Stromal cell of bone marrow (primary cell): ENCODE data around the gene TMC1.
"Not testable (repeated sequence)": the region's sequence is repeated elsewhere in the genome, so short reads cannot be mapped to it uniquely, and the experiment has no call there.

Source experiments
- DNase-seq: peaks from one replicate; pipeline ENCODE4 v3.0.0-alpha.2; 2012; ENCODE audit warnings: low read depth

Gene TMC1

DNA sequence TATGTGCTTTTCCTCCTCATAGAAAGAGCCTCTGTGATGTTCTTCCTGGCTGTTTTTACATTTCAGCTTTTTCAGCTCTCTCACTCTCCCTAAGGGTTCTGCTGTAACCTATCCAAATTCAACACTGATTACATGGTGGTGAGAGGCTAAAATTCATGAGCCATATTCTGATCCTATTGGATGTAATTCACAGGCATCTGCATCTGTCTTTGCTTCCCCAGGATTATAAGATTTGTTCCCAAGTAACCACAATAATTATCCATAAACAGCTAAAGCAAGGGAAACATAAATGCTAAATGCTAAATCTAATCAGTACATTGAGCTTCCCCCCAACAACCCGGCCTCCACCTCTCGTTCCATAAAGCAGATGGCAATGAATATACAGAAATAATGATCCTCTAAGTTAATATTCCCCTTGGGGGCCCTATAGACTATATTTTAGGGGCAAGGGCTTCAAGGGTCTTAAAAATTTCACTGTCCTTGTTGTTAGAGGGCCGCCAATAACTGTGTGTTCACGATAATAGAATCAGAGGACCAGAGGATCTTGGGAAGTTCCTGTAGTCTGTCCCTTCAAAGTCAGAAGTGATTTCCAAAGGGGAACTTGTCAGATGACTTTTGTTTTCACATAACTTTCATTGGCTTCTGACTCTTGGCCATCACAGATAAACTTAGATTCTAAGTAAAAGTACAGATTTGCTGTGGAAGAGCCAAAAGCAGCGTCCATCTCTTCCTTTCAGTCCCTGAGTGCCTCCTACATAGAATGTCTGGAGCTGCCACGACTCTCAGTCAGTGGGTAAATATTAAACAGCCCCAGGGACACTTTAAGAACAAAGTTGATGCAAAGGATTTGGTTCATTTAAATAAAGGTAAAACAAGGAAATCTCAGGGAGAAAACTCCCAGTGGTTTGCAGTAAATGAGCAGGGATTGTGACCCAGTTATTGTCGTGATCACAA, 305.9 kb downstream of the TMC1 start:
- DNase-seq: peak; percentile 62

DNA sequence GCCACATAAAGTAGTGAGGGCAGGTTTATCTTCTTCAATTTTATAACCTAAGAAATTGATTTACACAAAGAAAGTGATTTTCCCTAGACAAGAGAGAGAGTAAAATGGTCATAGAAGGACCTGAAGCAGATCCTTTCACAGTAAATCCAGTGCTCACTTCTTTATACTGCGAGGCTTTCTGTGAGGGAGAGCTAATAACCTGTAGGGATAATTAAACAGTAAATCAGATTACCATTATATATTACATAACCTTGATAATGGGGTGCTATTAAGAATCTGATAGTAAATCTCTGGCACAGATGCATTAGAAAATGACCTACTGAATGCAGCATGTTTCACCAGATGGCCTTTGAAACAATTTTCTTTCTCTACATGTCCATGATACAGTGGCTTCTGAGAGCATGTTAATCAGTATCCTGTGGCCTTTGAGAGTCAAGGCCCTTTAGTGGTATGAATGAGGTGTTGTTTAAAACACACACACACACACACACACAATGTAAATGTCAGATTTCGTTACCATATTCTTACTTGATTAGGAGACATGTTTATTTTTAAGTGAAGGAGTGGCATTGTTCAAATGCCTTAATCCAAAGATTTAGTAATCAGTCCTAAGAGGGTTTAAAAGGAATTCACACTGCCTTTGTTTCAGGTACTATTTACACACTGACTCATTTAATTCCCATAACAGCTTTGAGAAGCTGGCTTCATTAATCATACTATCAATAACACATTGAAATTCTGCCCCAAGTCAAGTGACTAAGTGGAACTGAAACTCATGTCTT, 306.7 kb downstream of the TMC1 start:
- DNase-seq: no peak

DNA sequence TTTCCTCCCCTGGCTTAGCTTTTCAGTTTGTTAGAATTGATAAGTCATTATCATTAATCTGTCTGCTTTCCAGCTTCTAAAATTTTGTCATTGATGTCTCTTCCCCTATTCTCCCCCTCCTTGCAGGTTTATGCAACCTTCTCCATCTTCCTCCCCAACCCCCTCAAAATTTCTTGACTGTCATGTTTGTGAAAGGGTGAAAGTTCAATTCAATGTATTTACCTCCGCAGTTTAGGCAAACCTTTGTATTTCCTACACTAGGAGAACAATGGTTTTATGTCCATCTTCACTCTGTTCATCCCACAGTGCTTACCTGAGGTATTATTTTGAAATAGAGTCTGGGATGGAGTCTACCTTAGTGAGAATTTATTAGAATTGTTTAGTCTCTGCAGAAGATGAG, 313.6 kb downstream of the TMC1 start:
- no peak for DNase-seq

DNA sequence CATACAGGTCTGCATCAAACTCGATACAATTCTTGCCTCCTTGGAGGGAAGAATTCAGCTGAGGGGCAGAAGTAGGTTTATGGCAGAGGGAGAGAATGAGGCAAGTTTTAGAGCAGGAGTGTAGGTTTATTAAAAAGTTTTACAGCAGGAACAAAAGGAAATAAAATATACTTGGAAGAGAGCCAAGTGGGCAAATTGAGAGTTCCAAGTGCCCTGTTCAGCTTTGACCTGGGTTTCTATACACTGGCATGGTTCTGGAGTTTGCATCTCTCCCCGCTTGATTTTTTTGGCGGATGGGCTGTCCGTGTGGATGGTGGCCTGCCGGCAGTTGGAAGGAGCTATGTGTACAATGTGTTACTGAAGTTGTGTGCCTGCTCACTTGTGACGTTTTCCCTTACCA, 315.4 kb downstream of the TMC1 start:
- DNase-seq: no peak

DNA sequence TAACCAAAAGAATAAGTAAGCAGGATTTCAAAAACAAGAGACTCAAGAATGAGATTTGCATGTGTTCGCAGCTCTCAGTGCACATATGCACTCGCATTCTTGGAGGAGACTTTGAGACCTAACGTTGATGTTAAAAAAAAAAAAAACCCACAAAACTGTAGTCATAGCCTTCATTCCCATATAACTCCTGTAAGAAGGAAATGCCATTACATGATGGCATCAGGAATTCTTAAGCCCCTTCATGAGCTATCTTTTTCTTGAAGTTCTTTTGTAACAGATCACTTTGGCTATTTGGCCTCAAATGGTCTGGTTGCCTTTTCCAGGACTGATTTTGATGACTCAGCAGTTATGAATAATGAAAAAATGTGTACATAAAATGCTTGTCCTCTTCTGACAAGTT, 317.7 kb downstream of the TMC1 start:
- DNase-seq: no peak

DNA sequence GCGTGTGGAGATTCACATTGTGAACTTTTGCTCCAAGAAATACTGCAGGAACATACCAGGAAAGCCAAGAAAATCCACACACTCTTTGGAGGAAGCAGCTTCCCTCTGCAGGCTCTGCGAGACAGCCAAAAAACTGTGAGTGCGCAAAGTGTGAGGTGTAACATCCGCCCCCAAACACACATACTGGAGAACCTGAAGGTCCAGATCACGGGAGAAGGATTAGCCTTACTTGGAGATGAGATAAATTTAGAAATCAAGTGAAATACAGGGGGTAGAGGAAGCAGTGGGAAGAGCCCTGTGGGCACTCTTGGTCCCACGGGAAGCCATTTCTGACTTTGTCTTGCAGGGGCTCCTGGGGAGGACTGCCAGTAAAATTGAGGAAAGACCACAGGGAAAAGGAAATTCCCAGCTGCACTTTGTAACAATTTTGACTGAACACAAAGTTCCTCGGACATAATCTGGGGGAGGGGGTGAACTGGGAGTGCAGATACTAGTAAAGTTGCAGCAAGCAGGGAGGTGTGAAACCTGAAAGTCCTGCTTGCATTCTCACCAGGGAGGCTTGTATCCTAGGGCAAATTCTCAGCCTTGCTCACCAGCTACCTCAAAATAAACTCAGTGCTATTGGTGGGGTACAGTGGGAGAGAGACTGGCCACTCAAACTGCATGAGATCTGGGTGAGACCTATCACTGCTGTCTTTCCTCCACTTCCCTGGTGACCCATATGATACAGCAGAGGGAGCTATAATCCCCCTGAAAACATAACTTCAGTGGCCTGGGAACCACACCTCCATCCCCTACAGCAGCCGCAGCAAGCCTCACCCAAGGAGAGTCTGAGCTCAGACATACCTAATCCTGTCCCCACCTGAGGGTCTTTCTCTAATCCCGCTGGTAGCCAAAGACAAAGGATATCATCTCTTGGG, 322.4 kb downstream of the TMC1 start:
- no peak for DNase-seq

DNA sequence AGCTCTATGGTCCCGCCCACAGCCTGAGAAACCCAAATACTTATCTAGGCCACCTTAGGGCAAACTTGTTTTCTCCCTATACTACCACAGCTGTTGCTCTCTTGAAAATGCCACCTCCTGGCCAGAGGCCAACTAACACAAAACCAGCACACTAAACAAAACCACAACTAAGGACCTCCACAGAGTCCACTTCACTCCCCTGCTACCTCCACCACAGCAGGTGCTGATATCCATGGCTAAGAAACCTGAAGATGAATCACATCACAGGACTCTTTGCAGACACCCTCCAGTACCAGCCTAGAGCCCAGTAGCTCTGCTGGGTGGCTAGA, 323.0 kb downstream of the TMC1 start:
- no peak for DNase-seq

DNA sequence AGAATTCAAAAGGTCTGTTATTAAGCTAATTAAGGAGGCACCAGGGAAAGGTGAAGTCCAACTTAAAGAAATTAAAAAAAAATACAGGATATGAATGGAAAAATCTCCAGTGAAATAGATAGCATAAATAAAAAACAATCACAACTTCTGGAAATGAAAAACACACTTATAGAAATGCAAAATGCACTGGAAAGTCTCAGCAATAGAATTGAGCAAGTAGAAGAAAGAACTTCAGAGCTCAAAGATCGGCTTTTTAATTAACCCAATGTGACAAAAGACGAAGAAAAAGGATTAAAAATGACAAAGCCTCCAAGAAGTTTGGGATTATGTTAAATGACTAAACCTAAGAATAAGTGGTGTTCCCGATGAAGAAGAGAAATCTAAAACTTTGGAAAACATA, 323.6 kb downstream of the TMC1 start:
- not testable (repeated sequence) for DNase-seq

DNA sequence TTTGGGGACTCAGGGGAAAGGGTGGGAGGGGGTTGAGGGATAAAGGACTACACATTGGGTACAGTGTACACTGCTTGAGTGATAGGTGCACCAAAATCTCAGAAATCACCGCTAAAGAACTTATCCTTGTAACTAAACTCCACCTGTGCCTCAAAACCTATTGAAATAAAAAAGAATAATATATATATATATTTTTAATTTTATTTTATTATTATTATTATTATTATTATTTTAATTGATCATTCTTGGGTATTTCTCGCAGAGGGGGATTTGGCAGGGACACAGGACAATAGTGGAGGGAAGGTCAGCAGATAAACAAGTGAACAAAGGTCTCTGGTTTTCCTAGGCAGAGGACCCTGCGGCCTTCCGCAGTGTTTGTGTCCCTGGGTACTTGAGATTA, 328.8 kb downstream of the TMC1 start:
- not testable (repeated sequence) for DNase-seq

DNA sequence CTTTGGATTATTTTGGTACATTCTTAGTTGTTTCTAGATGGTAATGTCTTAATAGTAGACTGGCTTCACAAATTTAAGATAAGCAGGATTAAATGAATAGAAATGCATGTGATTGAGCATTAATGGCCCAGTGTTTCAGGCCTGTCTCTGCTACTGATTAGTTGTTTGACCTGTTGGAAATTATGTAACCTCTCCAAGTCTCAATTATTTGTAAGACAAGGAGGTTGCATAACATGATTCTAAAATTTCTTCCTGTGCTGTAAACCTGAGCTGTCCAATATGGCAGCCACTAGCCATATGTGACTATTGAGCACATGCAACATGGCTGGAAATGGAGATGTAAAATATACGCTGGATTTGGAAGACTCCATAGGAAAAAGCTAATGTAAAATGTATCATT, 333.9 kb downstream of the TMC1 start:
- no peak for DNase-seq

DNA sequence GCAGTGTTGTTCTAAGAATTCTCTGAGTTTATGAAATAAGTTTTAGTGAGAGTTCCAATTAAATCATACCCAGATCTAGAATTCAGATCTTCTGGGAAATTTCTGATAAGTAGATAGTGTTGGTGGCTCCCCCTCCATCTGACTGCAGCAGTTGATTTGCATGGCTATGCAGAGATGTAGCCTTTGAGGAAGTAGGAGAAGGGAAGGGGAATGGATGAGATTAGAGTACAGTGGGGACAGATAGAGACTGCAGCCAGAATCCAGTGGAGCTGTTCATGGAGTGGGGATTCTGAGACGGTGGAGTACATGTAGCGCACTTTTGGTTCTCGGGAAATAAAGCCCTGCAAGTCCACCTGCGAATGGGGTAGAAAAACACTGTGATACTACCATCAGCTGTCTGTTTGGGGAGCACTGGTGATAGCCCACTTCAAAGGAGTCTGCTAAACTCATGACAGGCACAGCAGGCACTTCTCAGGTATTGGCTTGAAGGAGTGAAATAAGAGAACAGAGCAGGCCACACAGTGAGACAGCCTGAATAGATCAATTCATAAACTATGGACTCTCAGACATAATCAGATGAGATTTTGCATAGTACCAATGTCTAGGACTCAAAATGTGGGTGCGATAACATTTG, 334.6 kb downstream of the TMC1 start:
- no peak for DNase-seq

DNA sequence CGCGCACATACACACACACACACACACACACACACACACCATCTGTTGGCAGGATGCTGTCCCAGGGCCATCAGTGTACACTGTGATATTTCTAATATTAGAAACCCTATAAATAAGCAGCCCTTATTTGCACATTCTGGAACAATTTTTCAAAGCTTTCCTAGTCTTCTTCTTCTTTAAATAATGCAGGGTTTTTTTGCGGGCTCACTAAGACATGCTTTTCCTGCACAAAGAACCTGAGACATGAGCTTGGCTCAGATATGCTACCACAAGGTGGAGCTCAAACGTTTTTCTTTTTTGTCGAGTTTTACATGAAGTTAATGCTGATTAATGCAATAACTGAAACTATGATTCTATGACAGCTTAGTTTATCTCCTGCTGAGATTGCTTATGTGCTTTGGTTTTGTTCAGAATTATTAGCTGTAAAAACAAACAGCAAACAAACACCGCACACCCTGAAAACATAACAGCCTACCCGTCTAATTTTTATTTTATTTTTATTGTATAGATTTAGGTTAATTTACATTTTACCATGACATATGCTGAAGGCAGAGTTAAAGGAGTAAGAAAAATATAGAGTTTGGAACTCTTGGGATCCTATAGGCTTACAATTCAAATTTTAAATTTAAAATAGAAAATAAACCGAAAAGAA, 335.7 kb downstream of the TMC1 start:
- DNase-seq: peak; percentile 64

DNA sequence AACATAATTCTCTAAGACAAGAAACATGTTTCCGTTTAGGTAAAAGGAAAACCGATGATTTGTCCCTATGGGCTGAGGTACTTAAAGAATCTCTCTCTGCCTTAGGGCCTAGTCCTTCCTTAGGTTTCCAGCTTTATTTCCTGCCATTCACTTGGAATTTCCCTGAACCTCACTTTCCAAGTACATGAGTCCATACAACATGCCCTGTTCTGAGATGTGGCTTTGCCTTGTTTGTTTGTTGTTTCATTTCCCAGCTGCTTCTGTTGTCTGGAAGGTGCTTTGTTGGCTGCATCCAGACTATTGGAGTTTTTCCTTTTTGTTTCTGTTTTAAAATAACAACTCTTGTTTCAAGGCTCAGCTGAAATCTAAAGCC, 336.2 kb downstream of the TMC1 start:
- DNase-seq: no peak

DNA sequence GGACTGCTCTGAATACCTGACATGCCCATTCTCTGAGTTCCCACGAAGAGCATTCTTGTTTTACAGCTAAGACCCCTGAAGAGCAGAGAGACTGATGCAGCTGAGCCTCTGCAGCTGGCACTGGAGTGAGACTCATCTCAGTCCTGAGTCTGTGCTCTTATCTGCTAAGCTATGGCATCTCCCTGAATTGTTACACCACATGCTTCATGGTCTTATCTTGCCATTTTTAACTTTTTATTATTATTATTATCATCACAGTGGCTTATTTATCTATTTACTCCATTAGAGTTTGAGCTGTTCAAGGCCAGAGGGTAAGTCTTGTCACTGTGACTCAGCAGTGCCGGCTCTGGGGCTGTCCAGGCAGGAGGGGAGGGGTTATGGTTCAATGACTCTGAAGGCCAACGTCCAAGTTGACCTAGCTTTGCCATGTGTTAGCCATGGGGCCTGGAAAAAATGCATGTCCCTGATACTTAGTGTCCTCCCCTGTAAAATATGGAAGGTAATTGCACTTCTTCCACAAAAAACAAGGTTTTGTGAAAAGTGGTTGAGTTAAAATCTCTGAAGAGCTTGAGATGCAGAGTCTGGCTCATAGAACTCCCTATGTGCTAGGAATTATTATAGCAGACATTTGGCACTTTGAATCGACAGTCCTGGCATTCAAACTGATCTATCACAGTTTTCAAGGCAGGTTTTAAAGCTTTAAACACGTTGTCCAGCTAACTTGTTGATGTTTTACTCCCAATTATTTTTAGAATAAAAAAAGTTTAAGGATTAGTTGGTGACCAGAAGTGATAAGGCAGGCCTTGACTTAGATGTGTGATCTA, 336.9 kb downstream of the TMC1 start:
- DNase-seq: no peak

DNA sequence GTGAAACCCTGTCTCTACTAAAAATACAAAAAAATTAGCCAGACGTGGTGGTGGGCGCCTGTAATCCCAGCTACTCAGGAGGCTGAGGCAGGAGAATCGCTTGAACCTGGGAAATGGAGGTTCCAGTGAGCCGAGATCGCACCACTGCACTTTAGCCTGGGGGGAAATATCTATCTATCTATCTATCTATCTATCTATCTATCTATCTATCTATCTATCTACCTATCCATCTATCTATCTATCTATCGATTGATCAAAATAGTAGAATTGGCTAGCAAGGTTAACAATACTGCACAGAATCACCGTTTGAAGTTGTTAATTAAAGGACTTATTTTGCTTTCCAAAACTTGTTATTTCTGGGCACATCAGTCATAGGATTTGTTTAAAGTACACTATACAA, 341.4 kb downstream of the TMC1 start:
- DNase-seq: not testable (repeated sequence)

DNA sequence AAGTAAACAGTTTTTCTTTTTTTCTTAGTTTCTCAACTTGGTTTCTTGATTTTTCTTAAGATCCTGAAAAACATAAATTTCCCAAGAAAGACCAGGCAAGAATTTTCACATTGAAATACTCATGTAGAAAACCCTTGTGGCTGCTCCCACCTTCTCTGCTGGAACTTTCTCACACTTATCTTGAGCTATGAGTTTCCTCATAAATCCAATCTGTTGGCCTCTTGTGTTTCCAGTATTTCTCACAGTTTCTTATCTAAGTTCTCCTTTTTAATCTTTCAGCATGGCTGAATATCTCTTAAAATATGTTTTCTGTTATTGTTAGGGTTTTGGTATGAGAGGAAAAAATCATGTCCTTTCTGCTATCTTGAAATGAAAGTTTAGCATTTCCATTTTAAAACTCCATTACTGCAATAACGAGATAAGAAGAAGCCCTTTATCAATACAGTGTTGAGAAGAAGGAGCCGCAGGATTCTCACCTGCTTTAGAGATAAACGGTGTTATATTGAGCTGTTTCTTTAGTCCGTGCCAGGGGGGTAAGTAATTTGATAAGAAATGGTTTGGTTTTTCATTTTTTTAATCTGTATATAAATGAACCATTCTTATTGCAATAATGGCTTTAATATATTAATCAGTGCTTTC, 342.2 kb downstream of the TMC1 start:
- DNase-seq: no peak

DNA sequence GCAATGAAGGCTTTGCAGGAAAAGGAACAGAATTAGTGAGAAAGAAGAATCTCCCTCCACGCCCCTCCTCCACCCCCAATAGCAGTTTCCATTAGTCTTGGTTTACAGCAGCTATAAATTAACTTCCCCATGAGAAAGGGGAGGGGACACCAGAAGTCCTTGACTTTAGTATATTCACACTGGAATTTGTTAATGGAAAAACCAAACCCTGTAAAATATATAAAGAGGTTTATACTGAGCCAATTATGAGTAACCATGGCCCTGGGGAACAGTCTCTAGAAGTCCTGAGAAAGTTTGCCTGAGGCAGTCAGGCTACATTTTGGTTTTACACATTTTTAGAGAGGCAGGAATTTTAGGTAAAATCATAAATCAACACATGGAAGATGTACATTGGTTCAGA, 342.9 kb downstream of the TMC1 start:
- DNase-seq: peak; percentile 56

DNA sequence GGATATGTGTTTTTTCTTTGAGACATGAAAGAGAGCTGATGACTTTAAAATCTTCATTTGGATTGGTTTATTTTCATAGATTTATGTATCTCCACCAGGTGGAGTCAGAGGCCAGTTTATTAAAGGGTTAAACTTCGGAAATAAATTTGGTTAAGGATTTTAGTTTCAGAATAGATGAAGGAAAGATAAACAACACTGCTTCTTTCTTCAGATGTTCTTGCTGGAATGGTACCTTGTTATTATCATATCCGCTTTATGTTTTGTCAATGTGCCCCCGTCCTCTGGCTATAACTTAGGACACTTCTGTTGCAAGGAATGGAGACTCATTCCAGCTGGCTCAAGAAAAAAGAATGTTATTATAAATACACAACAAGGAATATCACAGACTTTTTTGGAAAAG, 350.3 kb downstream of the TMC1 start:
- DNase-seq: peak; percentile 24

DNA sequence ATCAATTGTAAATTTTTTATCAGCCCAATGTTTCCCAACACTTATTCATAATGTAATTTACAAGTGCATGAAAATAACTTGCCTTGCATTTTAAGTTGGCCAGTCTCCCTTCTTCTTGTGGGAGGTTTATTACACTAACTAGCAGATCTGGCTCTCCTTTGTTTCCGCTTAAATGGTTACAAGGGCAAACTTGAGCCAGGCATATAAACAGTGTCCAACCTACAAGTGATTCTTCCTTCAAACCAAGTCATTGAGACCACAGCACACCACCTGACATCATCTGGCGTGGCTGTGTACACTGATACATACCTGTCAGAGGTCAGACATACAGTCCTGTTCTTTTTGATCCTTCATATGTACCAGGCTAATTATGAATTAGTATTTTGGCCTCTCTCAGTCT, 351.3 kb downstream of the TMC1 start:
- no peak for DNase-seq

DNA sequence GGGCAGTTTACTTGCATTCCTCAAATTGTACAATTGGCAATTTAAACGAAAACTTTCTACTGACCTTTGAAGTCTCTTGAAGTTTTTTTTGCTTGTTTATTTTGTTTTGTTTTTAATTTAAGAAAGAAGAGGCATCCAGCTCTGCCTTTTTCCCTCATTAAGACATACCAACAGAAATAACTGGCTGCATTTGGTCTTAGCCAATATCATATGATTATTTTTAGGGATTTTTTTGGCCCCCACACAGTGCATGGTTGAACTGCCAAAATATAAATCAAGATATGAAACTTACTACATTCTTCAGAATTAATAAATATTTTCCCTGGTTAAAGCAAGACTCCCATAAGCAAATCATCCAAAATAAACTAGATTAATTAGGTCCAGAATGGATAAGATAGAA, 352.0 kb downstream of the TMC1 start:
- no peak for DNase-seq
